HL-60 (cell line): ENCODE measurements around the gene FAAP20.

Experiments
- DNase-seq, 2 experiments: peaks; one replicate each; pipeline ENCODE4 v3.0.0-alpha.2; 2010 to 2020; ENCODE audit warnings: low read depth in 1 of 2, low spot score in 1 of 2
- H3K27ac ChIP-seq: fragments of 250-450 bp; sonication (Bioruptor Pico); replicated peaks from 2 replicates; pipeline ENCODE4 v1.5.1; 2020; ENCODE audit warnings: mild to moderate bottlenecking, moderate library complexity
- H3K27me3 ChIP-seq: fragments of 250-450 bp; sonication (Bioruptor Pico); 2 replicates; pipeline ENCODE4 v1.5.1; 2021; ENCODE audit warnings: mild to moderate bottlenecking, moderate library complexity; ENCODE audit not compliant: insufficient read depth, poor library complexity, severe bottlenecking
- H3K4me3 ChIP-seq: replicated peaks from 2 replicates; pipeline ENCODE4 v1.5.1; 2011; ENCODE audit warnings: mild to moderate bottlenecking, control low read depth, low read length; ENCODE audit not compliant: insufficient read depth
- GABPA ChIP-seq: IDR thresholded peaks from 2 replicates; pipeline ENCODE4 v1.6.1; 2012; ENCODE audit warnings: low read depth
- POLR2AphosphoS5 ChIP-seq: IDR thresholded peaks from 2 replicates; pipeline ENCODE4 v1.6.1; 2012; ENCODE audit warnings: low read depth
- SPI1 ChIP-seq: IDR thresholded peaks from 2 replicates; pipeline ENCODE4 v1.6.1; 2012; ENCODE audit warnings: low read depth, mild to moderate bottlenecking, borderline replicate concordance
- TF ChIP-seq, protein P1 (sequence below): IDR thresholded peaks from 2 replicates; pipeline ENCODE4 v1.6.1; 2012; ENCODE audit warnings: low read depth; ENCODE audit not compliant: insufficient replicate concordance
- TF ChIP-seq, protein P2 (sequence below): IDR thresholded peaks from one replicate; pipeline ENCODE4 v1.5.1; 2011; ENCODE audit warnings: low read length, control low read depth, inconsistent platforms; ENCODE audit not compliant: insufficient read depth

The FAAP20 gene

DNA sequence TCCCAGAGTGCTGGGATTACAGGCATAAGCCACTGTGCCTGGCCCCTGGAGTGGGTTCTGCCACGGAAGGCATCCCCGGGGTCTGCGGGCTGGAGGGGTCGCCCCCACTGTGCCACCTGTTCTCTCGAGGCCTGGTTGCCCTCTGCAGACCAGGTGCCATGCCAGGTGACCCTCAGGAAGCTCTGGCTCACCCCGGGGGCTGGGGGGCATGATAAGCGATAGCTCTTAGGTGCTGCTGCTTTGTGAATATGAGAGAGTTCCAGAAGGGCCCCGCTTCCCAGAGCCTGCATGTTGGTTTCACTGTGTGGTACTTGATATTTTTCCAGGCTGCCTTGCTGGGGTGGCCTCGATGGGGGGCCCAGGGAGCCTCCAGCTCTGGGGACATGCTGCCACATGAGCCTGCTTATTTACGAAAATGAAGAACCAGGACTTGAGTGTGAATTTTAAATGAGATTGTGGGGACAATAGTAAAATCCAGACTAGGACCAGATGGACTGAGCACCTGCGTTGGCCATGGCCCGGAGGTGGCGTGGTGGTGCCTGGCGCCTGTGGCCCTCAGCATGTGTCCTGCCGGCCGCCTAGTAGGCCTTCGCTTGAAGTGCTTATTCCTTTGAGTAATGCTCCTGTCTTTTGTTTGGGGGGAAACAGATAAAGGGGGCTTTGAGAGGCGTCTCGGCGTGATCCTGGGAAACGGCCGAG is 40.9 kb upstream of the FAAP20 start:
- 0 out of 2 replicates have a peak overlapping the region, but pooled peaks have one; percentile 14 for H3K4me3 ChIP-seq
- TF ChIP-seq, protein P1, sequence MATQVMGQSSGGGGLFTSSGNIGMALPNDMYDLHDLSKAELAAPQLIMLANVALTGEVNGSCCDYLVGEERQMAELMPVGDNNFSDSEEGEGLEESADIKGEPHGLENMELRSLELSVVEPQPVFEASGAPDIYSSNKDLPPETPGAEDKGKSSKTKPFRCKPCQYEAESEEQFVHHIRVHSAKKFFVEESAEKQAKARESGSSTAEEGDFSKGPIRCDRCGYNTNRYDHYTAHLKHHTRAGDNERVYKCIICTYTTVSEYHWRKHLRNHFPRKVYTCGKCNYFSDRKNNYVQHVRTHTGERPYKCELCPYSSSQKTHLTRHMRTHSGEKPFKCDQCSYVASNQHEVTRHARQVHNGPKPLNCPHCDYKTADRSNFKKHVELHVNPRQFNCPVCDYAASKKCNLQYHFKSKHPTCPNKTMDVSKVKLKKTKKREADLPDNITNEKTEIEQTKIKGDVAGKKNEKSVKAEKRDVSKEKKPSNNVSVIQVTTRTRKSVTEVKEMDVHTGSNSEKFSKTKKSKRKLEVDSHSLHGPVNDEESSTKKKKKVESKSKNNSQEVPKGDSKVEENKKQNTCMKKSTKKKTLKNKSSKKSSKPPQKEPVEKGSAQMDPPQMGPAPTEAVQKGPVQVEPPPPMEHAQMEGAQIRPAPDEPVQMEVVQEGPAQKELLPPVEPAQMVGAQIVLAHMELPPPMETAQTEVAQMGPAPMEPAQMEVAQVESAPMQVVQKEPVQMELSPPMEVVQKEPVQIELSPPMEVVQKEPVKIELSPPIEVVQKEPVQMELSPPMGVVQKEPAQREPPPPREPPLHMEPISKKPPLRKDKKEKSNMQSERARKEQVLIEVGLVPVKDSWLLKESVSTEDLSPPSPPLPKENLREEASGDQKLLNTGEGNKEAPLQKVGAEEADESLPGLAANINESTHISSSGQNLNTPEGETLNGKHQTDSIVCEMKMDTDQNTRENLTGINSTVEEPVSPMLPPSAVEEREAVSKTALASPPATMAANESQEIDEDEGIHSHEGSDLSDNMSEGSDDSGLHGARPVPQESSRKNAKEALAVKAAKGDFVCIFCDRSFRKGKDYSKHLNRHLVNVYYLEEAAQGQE = no peak
- TF ChIP-seq SPI1 = no peak
- TF ChIP-seq GABPA = no peak
- TF ChIP-seq POLR2AphosphoS5 = no peak
- TF ChIP-seq, protein P2, sequence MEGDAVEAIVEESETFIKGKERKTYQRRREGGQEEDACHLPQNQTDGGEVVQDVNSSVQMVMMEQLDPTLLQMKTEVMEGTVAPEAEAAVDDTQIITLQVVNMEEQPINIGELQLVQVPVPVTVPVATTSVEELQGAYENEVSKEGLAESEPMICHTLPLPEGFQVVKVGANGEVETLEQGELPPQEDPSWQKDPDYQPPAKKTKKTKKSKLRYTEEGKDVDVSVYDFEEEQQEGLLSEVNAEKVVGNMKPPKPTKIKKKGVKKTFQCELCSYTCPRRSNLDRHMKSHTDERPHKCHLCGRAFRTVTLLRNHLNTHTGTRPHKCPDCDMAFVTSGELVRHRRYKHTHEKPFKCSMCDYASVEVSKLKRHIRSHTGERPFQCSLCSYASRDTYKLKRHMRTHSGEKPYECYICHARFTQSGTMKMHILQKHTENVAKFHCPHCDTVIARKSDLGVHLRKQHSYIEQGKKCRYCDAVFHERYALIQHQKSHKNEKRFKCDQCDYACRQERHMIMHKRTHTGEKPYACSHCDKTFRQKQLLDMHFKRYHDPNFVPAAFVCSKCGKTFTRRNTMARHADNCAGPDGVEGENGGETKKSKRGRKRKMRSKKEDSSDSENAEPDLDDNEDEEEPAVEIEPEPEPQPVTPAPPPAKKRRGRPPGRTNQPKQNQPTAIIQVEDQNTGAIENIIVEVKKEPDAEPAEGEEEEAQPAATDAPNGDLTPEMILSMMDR = no peak

DNA sequence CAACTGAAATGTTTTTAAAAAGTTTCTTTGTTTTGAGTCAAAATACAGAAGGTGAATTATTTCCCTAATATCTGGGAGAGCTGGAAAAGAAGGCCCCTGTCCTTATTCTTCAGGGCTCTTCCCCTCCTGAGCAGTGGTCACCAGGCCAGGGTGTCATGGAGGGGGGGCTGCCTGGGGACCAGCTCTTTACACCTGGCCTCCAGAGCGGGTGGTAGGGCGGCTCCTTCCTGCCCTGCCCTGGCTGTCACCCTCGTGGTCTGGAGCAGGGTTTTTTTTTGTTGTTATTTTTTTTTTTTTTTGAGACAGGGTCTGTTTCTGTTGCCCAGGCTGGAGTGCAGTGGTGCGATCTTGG is 40.2 kb upstream of the FAAP20 start:
- Histone ChIP-seq H3K27me3 (no peaks in the 10 kb centered on the region), H3K4me3 (peak overlapping the region; percentile 7), H3K27ac (peak overlapping the region; percentile 87)
- no peak for DNase-seq
- TF ChIP-seq GABPA (no peak), SPI1 (no peak), POLR2AphosphoS5 (no peak)
- TF ChIP-seq, protein P2 = no peak
- TF ChIP-seq, protein P1 = no peak

More for the DNA sequence above, 40.9 kb upstream of the FAAP20 start:
- Histone ChIP-seq H3K27ac (peak overlapping the region; percentile 87), H3K27me3 (no peaks in the 10 kb centered on the region)
- no peak for DNase-seq

DNA sequence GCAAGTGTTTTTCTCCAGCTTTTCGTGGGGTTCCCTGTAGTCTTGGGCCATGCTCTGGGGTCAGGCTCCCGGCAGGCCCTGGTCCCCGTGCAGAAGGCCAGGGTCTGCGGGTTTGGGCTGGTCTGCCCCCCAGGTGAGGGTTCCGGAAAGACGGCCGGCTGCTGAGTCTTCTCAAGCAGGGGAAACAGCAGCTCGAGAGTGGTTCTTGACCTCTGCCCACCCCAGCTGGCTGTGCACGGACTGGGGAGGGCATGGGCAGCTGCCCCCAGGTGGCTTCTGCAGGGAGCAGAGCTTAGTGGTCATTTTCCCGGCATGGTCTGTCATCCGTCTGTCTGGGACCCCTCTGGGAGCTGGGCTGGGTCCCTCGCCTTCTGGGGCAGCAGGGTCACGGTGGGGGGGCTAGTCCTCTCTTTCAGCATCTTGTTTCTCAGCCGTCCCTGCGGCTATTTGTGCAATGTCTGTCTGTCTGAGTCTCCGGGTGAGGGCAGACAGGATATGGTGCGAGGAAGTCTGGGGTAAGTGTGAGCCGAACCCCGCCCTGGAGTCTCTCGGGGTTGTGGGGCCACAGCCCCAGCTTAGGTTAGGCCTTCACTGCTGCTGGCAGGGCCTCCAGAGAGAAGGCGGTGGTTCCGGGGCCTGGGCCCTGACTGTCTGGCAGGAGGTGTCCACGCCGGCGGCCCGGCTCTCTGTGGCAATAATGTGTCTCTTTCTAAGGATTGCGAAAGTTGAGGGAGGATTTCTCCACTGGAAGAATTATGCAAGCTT is 39.6 kb upstream of the FAAP20 start:
- peak overlapping the region; percentile 87 for H3K27ac ChIP-seq
- TF ChIP-seq, protein P2 = no peak
- peak; percentile 61; the same call in 1 of the 2 replicates for TF ChIP-seq GABPA
- TF ChIP-seq, protein P1 = peak; percentile 59
- peak; percentile 75 for TF ChIP-seq POLR2AphosphoS5
- TF ChIP-seq SPI1 = peak; percentile 64
- peak; percentile 95 to 100 for DNase-seq
- no peaks in the 10 kb centered on the region for H3K27me3 ChIP-seq
- H3K4me3 ChIP-seq = peak overlapping the region; percentile 67
